SK-N-SH (cell line): ENCODE results near the gene ADCY1. TPM values are rescaled to one million over a fixed set of nuclear protein-coding genes. Genes with fewer than 3 reads are reported as not detected.

Source experiments
- CTCF ChIA-PET: fragments of 300-600, 350-600 bp; formaldehyde crosslinking; extraction: SDS; loops from one replicate; lab custom pipeline; 2021; lab: Yijun Ruan, JAX
- POLR2A ChIA-PET: fragments of 350-600 bp; sonication (Branson Sonifier 250); formaldehyde crosslinking; extraction: SDS; loops from one replicate; lab custom pipeline; 2020; ENCODE audit warnings: antibody characterized with exemption, inconsistent platforms; lab: Yijun Ruan, JAX
- DNase-seq: peaks from one replicate; pipeline ENCODE4 v3.0.0; 2012
- H2AFZ ChIP-seq: fragments of 200-600 bp; sonication (generic); 2 replicates; pipeline ENCODE4 v1.8.1; 2016; ENCODE audit warnings: antibody characterized with exemption, mild to moderate bottlenecking, low read depth
- H3F3A ChIP-seq: fragments of 200-600 bp; sonication (generic); replicated peaks from 2 replicates; pipeline ENCODE3; 2016; ENCODE audit warnings: antibody characterized with exemption, mild to moderate bottlenecking; ENCODE audit not compliant: insufficient read depth
- H3K27ac ChIP-seq, 2 experiments: fragments of 200-500 bp in 1 of 2; fragments of 200-600 bp in 1 of 2; sonication (Bioruptor generic) in 1 of 2; sonication (generic), shearing (Covaris generic) in 1 of 2; 2 replicates each; pipeline versions ENCODE4 v1.5.1 to v1.6.1; 2014 to 2016; ENCODE audit warnings: low read depth in 2 of 2, inconsistent platforms in 1 of 2, low read length in 1 of 2, mild to moderate bottlenecking in 1 of 2, mixed read lengths in 1 of 2
- H3K27me3 ChIP-seq: fragments of 200-600 bp; sonication (generic), shearing (Covaris generic); 2 replicates; pipeline ENCODE4 v1.6.1; 2016; ENCODE audit warnings: mixed run types; ENCODE audit not compliant: insufficient read depth
- H3K36me3 ChIP-seq, 2 experiments: fragments of 200-500 bp in 1 of 2; fragments of 200-600 bp in 1 of 2; sonication (Bioruptor generic) in 1 of 2; sonication (generic) in 1 of 2; replicated peaks in 1 of 2; 2 replicates each; pipeline versions ENCODE3 to v1.5.1; 2014 to 2016; ENCODE audit warnings: low read length in 1 of 2, mild to moderate bottlenecking in 1 of 2; ENCODE audit not compliant: insufficient read depth in 2 of 2, control insufficient read depth in 1 of 2
- H3K4me1 ChIP-seq, 2 experiments: fragments of 200-500 bp in 1 of 2; fragments of 200-600 bp in 1 of 2; sonication (Bioruptor generic) in 1 of 2; sonication (generic), shearing (Covaris generic) in 1 of 2; 2 replicates each; pipeline versions ENCODE4 v1.5.1 to v1.6.1; 2014 to 2016; ENCODE audit warnings: low read depth in 1 of 2, low read length in 1 of 2, mixed run types in 1 of 2; ENCODE audit not compliant: insufficient read depth in 2 of 2, control insufficient read depth in 1 of 2
- H3K4me2 ChIP-seq: fragments of 200-600 bp; sonication (generic), shearing (Covaris generic); 2 replicates; pipeline ENCODE4 v1.6.1; 2017; ENCODE audit warnings: mixed run types
- H3K4me3 ChIP-seq, 2 experiments: fragments of 200-500 bp in 1 of 2; fragments of 200-600 bp in 1 of 2; sonication (Bioruptor generic) in 1 of 2; sonication (generic), shearing (Covaris generic) in 1 of 2; 2 replicates each; pipeline versions ENCODE4 v1.5.1 to v1.8.1; 2014 to 2016; ENCODE audit warnings: low read depth in 2 of 2, inconsistent platforms in 1 of 2, low read length in 1 of 2, mild to moderate bottlenecking in 1 of 2, mixed read lengths in 1 of 2, moderate library complexity in 1 of 2
- H3K79me2 ChIP-seq: fragments of 200-600 bp; sonication (generic); 2 replicates; pipeline ENCODE4 v1.8.1; 2017; ENCODE audit warnings: mild to moderate bottlenecking; ENCODE audit not compliant: insufficient read depth
- H3K9ac ChIP-seq: fragments of 200-600 bp; sonication (generic); 2 replicates; pipeline ENCODE4 v1.6.1; 2017; ENCODE audit warnings: mixed run types
- H3K9me2 ChIP-seq: fragments of 200-600 bp; sonication (generic); 2 replicates; pipeline ENCODE4 v1.6.1; 2017; ENCODE audit warnings: mixed run types
- H3K9me3 ChIP-seq: fragments of 200-600 bp; sonication (generic); 2 replicates; pipeline ENCODE4 v1.6.1; 2017; ENCODE audit warnings: mixed run types, mild to moderate bottlenecking, moderate library complexity
- H4K20me1 ChIP-seq: fragments of 200-600 bp; sonication (generic); 2 replicates; pipeline ENCODE4 v1.6.1; 2017; ENCODE audit warnings: mild to moderate bottlenecking, mixed run types; ENCODE audit not compliant: insufficient read depth
- GABPA ChIP-seq: IDR thresholded peaks from 2 replicates; pipeline ENCODE4 v1.4.0; 2012; ENCODE audit warnings: low read depth, mild to moderate bottlenecking
- MXI1 ChIP-seq: IDR thresholded peaks from 2 replicates; pipeline ENCODE4 v1.6.1; 2012; ENCODE audit warnings: mild to moderate bottlenecking, low read depth, low read length, improper control_type of control experiment
- POLR2AphosphoS5 ChIP-seq: IDR thresholded peaks from 2 replicates; pipeline ENCODE4 v1.6.1; 2012; ENCODE audit warnings: low read depth, low read length
- RXRA ChIP-seq: IDR thresholded peaks from 2 replicates; pipeline ENCODE4 v1.4.0; 2012; ENCODE audit warnings: low read depth, mild to moderate bottlenecking, borderline replicate concordance
- SIN3A ChIP-seq: IDR thresholded peaks from 2 replicates; pipeline ENCODE4 v1.6.1; 2012; ENCODE audit warnings: low read depth, mild to moderate bottlenecking, low read length, moderate library complexity, borderline replicate concordance
- TAF1 ChIP-seq: IDR thresholded peaks from 2 replicates; pipeline ENCODE4 v1.6.1; 2012; ENCODE audit warnings: low read depth, mild to moderate bottlenecking, low read length, moderate library complexity, borderline replicate concordance
- TCF12 ChIP-seq: IDR thresholded peaks from 2 replicates; pipeline ENCODE4 v1.4.0; 2012
- WGBS: methylation state at CpG from one replicate; pipeline ENCODE4 v1.1.6; 2017; ENCODE audit warnings: low lambda C conversion rate; 5-methylcytosine and 5-hydroxymethylcytosine counted together
- polyA plus RNA-seq, 3 experiments: library from polyadenylated mRNA; depleted of rRNA; stranded (reverse); fragments of >200 nt; gene quantifications; 2 replicates each; pipeline ENCODE4 v1.2.3, GENCODE V29; 2012
- TF ChIP-seq, protein P1 (sequence below): fragments of 150-350 bp; IDR thresholded peaks from 2 replicates; pipeline ENCODE4 v1.6.1; 2017; ENCODE audit warnings: antibody characterized with exemption, low read length, low read depth, borderline replicate concordance
- TF ChIP-seq, protein P2 (sequence below): fragments of 150-350 bp; IDR thresholded peaks from 2 replicates; pipeline ENCODE4 v1.6.1; 2016; ENCODE audit warnings: mild to moderate bottlenecking, low read depth, low read length
- TF ChIP-seq, protein P3 (sequence below): IDR thresholded peaks from 2 replicates; pipeline ENCODE4; 2012
- TF ChIP-seq, protein P4 (sequence below): IDR thresholded peaks from 2 replicates; pipeline ENCODE4 v1.6.1; 2012; ENCODE audit warnings: mild to moderate bottlenecking, low read depth, low read length, moderate library complexity

The ADCY1 gene
- polyA plus RNA-seq, 1 of the 3 experiments (the other 2 are of a cell fraction) = 0.16 TPM

DNA sequence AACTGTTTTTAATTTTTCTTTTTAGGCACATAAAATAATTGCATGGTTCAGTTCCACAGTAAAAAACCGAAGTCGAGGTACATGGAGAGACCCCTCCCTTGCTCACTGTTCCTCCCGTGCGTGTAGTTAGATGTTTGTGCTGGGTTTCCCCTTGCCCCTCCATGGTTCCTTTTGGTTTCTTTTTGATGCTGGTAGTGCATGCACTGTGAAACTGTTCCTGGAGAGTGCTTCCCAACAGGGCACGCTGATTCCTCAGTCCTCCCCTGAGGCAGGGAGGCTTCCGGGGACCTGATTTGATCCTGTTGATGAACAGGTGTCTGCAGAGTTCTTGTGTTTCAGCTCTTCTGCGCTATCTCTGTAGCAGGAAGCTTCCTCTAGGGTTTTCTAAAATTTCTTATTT is 69.5 kb downstream of the ADCY1 start:
- Histone ChIP-seq H3K4me2 (no peak overlapping the region), H3K9me2 (no peaks in the 10 kb centered on the region; the same call in 1 of the 2 replicates), H3K27ac (no peak overlapping the region; a peak in 1 of 4 replicates), H4K20me1 (no peaks in the 10 kb centered on the region), H3K9me3 (no peaks in the 10 kb centered on the region), H3K36me3 (no peaks in the 10 kb centered on the region), H3K4me3 (no peak overlapping the region), H3K79me2 (no peaks in the 10 kb centered on the region), H3K9ac (no peak overlapping the region), H2AFZ (no peak overlapping the region), H3F3A (no peaks in the 10 kb centered on the region), H3K4me1 (peaks cover 0 to 43% of the 10 kb centered on the region in 2 experiments; a peak in 2 of 4 replicates), H3K27me3 (no peaks in the 10 kb centered on the region)
- DNase-seq = no peak
- ChIA-PET POLR2A (no interaction called here), CTCF (interaction anchor here (1.4 kb wide), 1 partner anchor 12 kb away, joined by 3 read pairs; no protein-coding TSS in a partner anchor)
- WGBS = 44% methylated on average over 7 of the region's 7 CpGs
- TF ChIP-seq, protein P1, sequence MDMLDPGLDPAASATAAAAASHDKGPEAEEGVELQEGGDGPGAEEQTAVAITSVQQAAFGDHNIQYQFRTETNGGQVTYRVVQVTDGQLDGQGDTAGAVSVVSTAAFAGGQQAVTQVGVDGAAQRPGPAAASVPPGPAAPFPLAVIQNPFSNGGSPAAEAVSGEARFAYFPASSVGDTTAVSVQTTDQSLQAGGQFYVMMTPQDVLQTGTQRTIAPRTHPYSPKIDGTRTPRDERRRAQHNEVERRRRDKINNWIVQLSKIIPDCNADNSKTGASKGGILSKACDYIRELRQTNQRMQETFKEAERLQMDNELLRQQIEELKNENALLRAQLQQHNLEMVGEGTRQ = no peak
- TF ChIP-seq RXRA (no peak), TCF12 (no peak), GABPA (no peak), POLR2AphosphoS5 (no peak), TAF1 (no peak), SIN3A (no peak), MXI1 (no peak)
- TF ChIP-seq, protein P2, sequence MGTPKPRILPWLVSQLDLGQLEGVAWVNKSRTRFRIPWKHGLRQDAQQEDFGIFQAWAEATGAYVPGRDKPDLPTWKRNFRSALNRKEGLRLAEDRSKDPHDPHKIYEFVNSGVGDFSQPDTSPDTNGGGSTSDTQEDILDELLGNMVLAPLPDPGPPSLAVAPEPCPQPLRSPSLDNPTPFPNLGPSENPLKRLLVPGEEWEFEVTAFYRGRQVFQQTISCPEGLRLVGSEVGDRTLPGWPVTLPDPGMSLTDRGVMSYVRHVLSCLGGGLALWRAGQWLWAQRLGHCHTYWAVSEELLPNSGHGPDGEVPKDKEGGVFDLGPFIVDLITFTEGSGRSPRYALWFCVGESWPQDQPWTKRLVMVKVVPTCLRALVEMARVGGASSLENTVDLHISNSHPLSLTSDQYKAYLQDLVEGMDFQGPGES = no peak
- TF ChIP-seq, protein P3, sequence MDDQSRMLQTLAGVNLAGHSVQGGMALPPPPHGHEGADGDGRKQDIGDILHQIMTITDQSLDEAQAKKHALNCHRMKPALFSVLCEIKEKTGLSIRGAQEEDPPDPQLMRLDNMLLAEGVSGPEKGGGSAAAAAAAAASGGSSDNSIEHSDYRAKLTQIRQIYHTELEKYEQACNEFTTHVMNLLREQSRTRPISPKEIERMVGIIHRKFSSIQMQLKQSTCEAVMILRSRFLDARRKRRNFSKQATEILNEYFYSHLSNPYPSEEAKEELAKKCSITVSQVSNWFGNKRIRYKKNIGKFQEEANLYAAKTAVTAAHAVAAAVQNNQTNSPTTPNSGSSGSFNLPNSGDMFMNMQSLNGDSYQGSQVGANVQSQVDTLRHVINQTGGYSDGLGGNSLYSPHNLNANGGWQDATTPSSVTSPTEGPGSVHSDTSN = no peak
- TF ChIP-seq, protein P4, sequence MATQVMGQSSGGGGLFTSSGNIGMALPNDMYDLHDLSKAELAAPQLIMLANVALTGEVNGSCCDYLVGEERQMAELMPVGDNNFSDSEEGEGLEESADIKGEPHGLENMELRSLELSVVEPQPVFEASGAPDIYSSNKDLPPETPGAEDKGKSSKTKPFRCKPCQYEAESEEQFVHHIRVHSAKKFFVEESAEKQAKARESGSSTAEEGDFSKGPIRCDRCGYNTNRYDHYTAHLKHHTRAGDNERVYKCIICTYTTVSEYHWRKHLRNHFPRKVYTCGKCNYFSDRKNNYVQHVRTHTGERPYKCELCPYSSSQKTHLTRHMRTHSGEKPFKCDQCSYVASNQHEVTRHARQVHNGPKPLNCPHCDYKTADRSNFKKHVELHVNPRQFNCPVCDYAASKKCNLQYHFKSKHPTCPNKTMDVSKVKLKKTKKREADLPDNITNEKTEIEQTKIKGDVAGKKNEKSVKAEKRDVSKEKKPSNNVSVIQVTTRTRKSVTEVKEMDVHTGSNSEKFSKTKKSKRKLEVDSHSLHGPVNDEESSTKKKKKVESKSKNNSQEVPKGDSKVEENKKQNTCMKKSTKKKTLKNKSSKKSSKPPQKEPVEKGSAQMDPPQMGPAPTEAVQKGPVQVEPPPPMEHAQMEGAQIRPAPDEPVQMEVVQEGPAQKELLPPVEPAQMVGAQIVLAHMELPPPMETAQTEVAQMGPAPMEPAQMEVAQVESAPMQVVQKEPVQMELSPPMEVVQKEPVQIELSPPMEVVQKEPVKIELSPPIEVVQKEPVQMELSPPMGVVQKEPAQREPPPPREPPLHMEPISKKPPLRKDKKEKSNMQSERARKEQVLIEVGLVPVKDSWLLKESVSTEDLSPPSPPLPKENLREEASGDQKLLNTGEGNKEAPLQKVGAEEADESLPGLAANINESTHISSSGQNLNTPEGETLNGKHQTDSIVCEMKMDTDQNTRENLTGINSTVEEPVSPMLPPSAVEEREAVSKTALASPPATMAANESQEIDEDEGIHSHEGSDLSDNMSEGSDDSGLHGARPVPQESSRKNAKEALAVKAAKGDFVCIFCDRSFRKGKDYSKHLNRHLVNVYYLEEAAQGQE = no peak
